PC-9 (cell line): ENCODE measurements around the gene MITF.

Source experiments
- EZH2 ChIP-seq: fragments of 200-600 bp; sonication (generic); IDR thresholded peaks from 2 replicates; pipeline ENCODE4 v1.8.0; 2017; ENCODE audit warnings: antibody characterized with exemption, low read depth
- TF ChIP-seq, protein P1 (sequence below): fragments of 200-600 bp; sonication (generic); conservative IDR thresholded peaks from 2 replicates; pipeline ENCODE4 v1.6.1; 2017; ENCODE audit warnings: mixed run types, antibody characterized with exemption, mild to moderate bottlenecking, moderate library complexity

DNA sequence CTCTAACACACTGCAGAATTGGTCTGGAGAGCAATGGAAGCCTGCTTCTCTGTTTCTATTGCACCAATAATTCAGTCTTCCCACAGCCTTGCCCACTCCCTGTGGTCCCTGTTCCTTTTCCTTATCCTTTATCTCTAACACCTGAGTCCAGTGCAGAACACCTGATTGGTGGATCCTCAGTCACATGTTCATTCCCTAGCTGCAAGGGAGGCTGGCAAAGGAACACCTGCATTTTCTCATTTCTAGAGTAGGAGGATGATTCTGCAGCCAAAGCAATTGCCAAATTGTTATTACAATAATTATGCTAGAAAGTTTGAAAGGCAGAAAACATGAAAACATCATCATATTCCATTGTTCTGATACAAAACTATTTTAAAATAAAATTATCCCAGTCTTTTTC lies 176.5 kb downstream of the MITF start:
- TF ChIP-seq, protein P1, sequence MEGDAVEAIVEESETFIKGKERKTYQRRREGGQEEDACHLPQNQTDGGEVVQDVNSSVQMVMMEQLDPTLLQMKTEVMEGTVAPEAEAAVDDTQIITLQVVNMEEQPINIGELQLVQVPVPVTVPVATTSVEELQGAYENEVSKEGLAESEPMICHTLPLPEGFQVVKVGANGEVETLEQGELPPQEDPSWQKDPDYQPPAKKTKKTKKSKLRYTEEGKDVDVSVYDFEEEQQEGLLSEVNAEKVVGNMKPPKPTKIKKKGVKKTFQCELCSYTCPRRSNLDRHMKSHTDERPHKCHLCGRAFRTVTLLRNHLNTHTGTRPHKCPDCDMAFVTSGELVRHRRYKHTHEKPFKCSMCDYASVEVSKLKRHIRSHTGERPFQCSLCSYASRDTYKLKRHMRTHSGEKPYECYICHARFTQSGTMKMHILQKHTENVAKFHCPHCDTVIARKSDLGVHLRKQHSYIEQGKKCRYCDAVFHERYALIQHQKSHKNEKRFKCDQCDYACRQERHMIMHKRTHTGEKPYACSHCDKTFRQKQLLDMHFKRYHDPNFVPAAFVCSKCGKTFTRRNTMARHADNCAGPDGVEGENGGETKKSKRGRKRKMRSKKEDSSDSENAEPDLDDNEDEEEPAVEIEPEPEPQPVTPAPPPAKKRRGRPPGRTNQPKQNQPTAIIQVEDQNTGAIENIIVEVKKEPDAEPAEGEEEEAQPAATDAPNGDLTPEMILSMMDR, result no peak
- no peak for TF ChIP-seq EZH2
